Kidney (tissue), 14 donors: ENCODE data around the gene AVPR2. TPM values are rescaled to one million over a fixed set of nuclear protein-coding genes. Genes with fewer than 3 reads are reported as not detected.

Experiments
- DNase-seq, 5 donors: peaks; one replicate each; pipeline ENCODE4 v3.0.0-alpha.2; 2013 to 2020
- FAIRE-seq: peaks from 2 replicates; lab custom pipeline; 2012; peaks lifted over from hg19 to GRCh38; lab: Jason Lieb, UNC
- H3K27ac ChIP-seq, 2 donors: one replicate each; pipeline ENCODE4 v1.7.0; 2013; ENCODE audit warnings: low read depth in 2 of 2, low read length in 2 of 2, inconsistent platforms in 1 of 2
- H3K27me3 ChIP-seq: one replicate; pipeline ENCODE4 v1.7.1; 2013; ENCODE audit warnings: low read length, inconsistent platforms; ENCODE audit not compliant: control insufficient read depth, insufficient read depth
- H3K36me3 ChIP-seq, 3 donors: one replicate each; pipeline versions ENCODE4 v1.7.0 to v1.7.1; 2013; ENCODE audit warnings: low read length in 3 of 3, control low read depth in 1 of 3, inconsistent platforms in 1 of 3; ENCODE audit not compliant: insufficient read depth in 3 of 3, control insufficient read depth in 2 of 3
- H3K4me1 ChIP-seq, 3 donors: one replicate each; pipeline versions ENCODE4 v1.7.0 to v1.7.1; 2013; ENCODE audit warnings: low read length in 3 of 3, inconsistent platforms in 1 of 3, low read depth in 1 of 3; ENCODE audit not compliant: control insufficient read depth in 2 of 3, insufficient read depth in 2 of 3
- H3K4me3 ChIP-seq, 3 donors: one replicate each; pipeline versions ENCODE4 v1.7.0 to v1.8.1; 2013; ENCODE audit warnings: low read length in 3 of 3, control low read depth in 1 of 3, inconsistent platforms in 1 of 3
- H3K9ac ChIP-seq, 3 donors: one replicate each; pipeline versions ENCODE4 v1.7.0 to v1.7.1; 2013; ENCODE audit warnings: low read length in 3 of 3, control low read depth in 1 of 3, inconsistent platforms in 1 of 3
- H3K9me3 ChIP-seq, 3 donors: one replicate each; pipeline versions ENCODE4 v1.7.0 to v1.7.1; 2013; ENCODE audit warnings: low read length in 3 of 3, control low read depth in 1 of 3, inconsistent platforms in 1 of 3; ENCODE audit not compliant: control insufficient read depth in 2 of 3, insufficient read depth in 1 of 3
- CTCF ChIP-seq: IDR thresholded peaks from 3 replicates; pipeline ENCODE4 v1.5.1; 2012; ENCODE audit warnings: mild to moderate bottlenecking, moderate library complexity, borderline replicate concordance; ENCODE audit not compliant: insufficient read depth; ENCODE audit errors: extremely low read depth
- intact Hi-C: fragments of 100-400 bp; cut with DNase I; formaldehyde crosslinking; loops from one replicate; pipeline ENCODE4 v1.11.1; 2022
- polyA plus RNA-seq: library from polyadenylated mRNA; stranded (reverse); fragments of 350-450 nt; fragmentation: Illumina TruSeq; extraction: RNeasy Lipid Tissue Mini Kit (QIAGEN cat#74804); gene quantifications from one replicate; pipeline ENCODE4 v1.2.3, GENCODE V29; 2014; ENCODE audit warnings: low read depth, low replicate concordance; ENCODE audit not compliant: insufficient read depth
- total RNA-seq: library from RNA; stranded (reverse); fragmentation: NEBNext Ultra II Directional; extraction: Animal tissue kit (Norgen Biotek cat#: 25700); gene quantifications from one replicate; pipeline ENCODE4 v1.2.1, GENCODE V29; 2021
- donor health status: control.
- donor health status: control.
- donor health status: control.
- donor health status: control.
- donor health status: control.
- donor health status: DM: yes; HTN: yes; CAD: no.
- donor health status: Normal renal cell carcinoma (clear cell type).

Gene AVPR2
- total and polyA plus RNA-seq, 2 donors from 2014 or later = 2.3 to 22.1 TPM

GRCh38 chrX:153861151-153861550 lies 43.3 kb upstream of the AVPR2 start:
- no peaks in the 10 kb centered on the region for H3K4me1 ChIP-seq
- no peak for FAIRE-seq
- DNase-seq = peak in 1 of 5 donors; percentile 46
- H3K4me3 ChIP-seq = no peak overlapping the region
- intact Hi-C loops = no loop called here
- TF ChIP-seq CTCF = no peak
- no peaks in the 10 kb centered on the region for H3K9me3 ChIP-seq
- no peaks in the 10 kb centered on the region for H3K36me3 ChIP-seq
- no peak overlapping the region for H3K9ac ChIP-seq
- H3K27me3 ChIP-seq = no peaks in the 10 kb centered on the region
- no peak overlapping the region for H3K27ac ChIP-seq

- no peak overlapping the region for H3K4me3 ChIP-seq
- no peak for DNase-seq
- no peaks in the 10 kb centered on the region for H3K27me3 ChIP-seq
- intact Hi-C loops = no loop called here
- no peak for FAIRE-seq
- no peak overlapping the region for H3K9ac ChIP-seq
- H3K9me3 ChIP-seq = no peaks in the 10 kb centered on the region
- H3K36me3 ChIP-seq = no peaks in the 10 kb centered on the region
- no peak overlapping the region for H3K27ac ChIP-seq
- TF ChIP-seq CTCF = no peak
- no peaks in the 10 kb centered on the region for H3K4me1 ChIP-seq
Measured at GRCh38 chrX:153861733-153862310, 42.7 kb upstream of the AVPR2 start.

GRCh38 chrX:153862369-153863250 lies 41.9 kb upstream of the AVPR2 start:
- DNase-seq (no peak), FAIRE-seq (no peak)
- no peaks in the 10 kb centered on the region for H3K9me3 ChIP-seq
- H3K4me1 ChIP-seq = no peaks in the 10 kb centered on the region
- no peaks in the 10 kb centered on the region for H3K36me3 ChIP-seq
- intact Hi-C loops = no loop called here
- H3K27me3 ChIP-seq = no peaks in the 10 kb centered on the region
- no peak overlapping the region for H3K9ac ChIP-seq
- TF ChIP-seq CTCF = no peak
- H3K4me3 ChIP-seq = no peak overlapping the region
- no peak overlapping the region for H3K27ac ChIP-seq
